Measurements from ENCODE around the gene PHC2.

The PHC2 gene

DNA sequence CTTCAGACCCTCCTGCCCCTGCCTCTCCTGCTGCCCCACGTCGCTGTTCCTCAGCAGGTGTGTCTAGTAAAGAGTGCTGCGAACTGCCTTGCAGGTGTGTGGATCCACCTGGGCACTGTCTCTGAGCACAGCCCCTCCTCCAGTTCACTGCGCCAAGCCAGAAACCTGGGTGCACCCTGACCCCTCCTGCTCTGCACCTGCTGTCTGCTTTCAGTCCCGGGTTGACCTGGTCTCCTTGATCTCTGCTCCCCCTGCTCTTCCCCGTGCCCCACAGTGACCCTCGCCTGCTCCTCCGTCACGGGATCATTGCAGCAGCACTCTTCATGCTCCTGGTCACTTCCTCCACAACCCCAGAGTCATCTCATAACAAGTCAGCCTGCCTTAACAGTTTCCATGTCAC, 116.5 kb downstream of the PHC2 start:
- no peak for ATAC-seq
- TF ChIP-seq ZFP3 (CRISPR knock-in tag; IDR thresholded peaks at IDR 0.05) (no peak), ZNF8 (CRISPR knock-in tag; IDR thresholded peaks at IDR 0.05) (no peak), TOX (CRISPR knock-in tag; IDR thresholded peaks at IDR 0.05; ENCODE audit: borderline replicate concordance) (no peak), POU6F1 (CRISPR knock-in tag; IDR thresholded peaks at IDR 0.05; ENCODE audit: borderline replicate concordance, low read depth) (no peak), GLIS3 (CRISPR knock-in tag; IDR thresholded peaks at IDR 0.05) (no peak), TCF4 (CRISPR knock-in tag; IDR thresholded peaks at IDR 0.05; ENCODE audit: borderline replicate concordance) (no peak), OSR1 (CRISPR knock-in tag; IDR thresholded peaks at IDR 0.05) (no peak), CSRNP3 (CRISPR knock-in tag; IDR thresholded peaks at IDR 0.05) (no peak), SNAI2 (CRISPR knock-in tag; IDR thresholded peaks at IDR 0.05) (no peak), CSDC2 (CRISPR knock-in tag; IDR thresholded peaks at IDR 0.05) (no peak), ZC3H10 (CRISPR knock-in tag; IDR thresholded peaks at IDR 0.05) (no peak), ZNF565 (CRISPR knock-in tag; conservative IDR thresholded peaks at IDR 0.05; ENCODE audit: low read depth) (no peak), ARNTL (CRISPR knock-in tag; IDR thresholded peaks at IDR 0.05; ENCODE audit: borderline replicate concordance, low read depth) (no peak)
- TF ChIP-seq, protein P1, sequence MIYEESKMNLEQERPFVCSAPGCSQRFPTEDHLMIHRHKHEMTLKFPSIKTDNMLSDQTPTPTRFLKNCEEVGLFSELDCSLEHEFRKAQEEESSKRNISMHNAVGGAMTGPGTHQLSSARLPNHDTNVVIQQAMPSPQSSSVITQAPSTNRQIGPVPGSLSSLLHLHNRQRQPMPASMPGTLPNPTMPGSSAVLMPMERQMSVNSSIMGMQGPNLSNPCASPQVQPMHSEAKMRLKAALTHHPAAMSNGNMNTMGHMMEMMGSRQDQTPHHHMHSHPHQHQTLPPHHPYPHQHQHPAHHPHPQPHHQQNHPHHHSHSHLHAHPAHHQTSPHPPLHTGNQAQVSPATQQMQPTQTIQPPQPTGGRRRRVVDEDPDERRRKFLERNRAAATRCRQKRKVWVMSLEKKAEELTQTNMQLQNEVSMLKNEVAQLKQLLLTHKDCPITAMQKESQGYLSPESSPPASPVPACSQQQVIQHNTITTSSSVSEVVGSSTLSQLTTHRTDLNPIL (CRISPR knock-in tag; IDR thresholded peaks at IDR 0.05; ENCODE audit: low read depth), result no peak

DNA sequence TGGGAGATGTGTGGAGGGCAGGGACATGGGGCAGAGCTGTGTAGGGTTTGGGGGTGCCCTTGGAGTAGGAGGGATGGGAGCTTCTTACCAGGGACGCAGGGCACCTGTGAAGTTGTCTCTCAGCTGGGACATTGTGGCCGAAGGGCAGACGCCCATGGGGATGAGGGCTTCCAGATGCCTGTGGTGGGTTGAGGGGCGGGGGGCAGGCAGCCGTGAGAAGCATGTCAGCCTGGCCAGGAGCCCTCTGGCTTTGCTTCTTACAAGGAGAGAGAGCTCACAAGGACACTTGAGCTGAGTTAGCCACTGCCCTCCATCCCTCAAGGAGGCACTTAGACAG, 118.5 kb downstream of the PHC2 start:
- no peak for ATAC-seq
- TF ChIP-seq TOX (CRISPR knock-in tag; IDR thresholded peaks at IDR 0.05; ENCODE audit: borderline replicate concordance) (no peak), ZFP3 (CRISPR knock-in tag; IDR thresholded peaks at IDR 0.05) (no peak), ZNF70 (CRISPR knock-in tag; IDR thresholded peaks at IDR 0.05) (no peak), ARNTL (CRISPR knock-in tag; IDR thresholded peaks at IDR 0.05; ENCODE audit: borderline replicate concordance, low read depth) (no peak), ESRRG (CRISPR knock-in tag; IDR thresholded peaks at IDR 0.05) (no peak), ZNF8 (CRISPR knock-in tag; IDR thresholded peaks at IDR 0.05) (no peak), OSR1 (CRISPR knock-in tag; IDR thresholded peaks at IDR 0.05) (no peak), ZNF565 (CRISPR knock-in tag; conservative IDR thresholded peaks at IDR 0.05; ENCODE audit: low read depth) (no peak), TCF4 (CRISPR knock-in tag; IDR thresholded peaks at IDR 0.05; ENCODE audit: borderline replicate concordance) (no peak), RARB (CRISPR knock-in tag; IDR thresholded peaks at IDR 0.05) (no peak), CSDC2 (CRISPR knock-in tag; IDR thresholded peaks at IDR 0.05) (no peak), ZFP30 (CRISPR knock-in tag; IDR thresholded peaks at IDR 0.05) (no peak), BACH2 (CRISPR knock-in tag; IDR thresholded peaks at IDR 0.05; ENCODE audit: borderline replicate concordance) (no peak), CSRNP3 (CRISPR knock-in tag; IDR thresholded peaks at IDR 0.05) (no peak), POU6F1 (CRISPR knock-in tag; IDR thresholded peaks at IDR 0.05; ENCODE audit: borderline replicate concordance, low read depth) (no peak)
- TF ChIP-seq, protein P1 (CRISPR knock-in tag; IDR thresholded peaks at IDR 0.05; ENCODE audit: low read depth), result no peak
- TF ChIP-seq, protein P2, sequence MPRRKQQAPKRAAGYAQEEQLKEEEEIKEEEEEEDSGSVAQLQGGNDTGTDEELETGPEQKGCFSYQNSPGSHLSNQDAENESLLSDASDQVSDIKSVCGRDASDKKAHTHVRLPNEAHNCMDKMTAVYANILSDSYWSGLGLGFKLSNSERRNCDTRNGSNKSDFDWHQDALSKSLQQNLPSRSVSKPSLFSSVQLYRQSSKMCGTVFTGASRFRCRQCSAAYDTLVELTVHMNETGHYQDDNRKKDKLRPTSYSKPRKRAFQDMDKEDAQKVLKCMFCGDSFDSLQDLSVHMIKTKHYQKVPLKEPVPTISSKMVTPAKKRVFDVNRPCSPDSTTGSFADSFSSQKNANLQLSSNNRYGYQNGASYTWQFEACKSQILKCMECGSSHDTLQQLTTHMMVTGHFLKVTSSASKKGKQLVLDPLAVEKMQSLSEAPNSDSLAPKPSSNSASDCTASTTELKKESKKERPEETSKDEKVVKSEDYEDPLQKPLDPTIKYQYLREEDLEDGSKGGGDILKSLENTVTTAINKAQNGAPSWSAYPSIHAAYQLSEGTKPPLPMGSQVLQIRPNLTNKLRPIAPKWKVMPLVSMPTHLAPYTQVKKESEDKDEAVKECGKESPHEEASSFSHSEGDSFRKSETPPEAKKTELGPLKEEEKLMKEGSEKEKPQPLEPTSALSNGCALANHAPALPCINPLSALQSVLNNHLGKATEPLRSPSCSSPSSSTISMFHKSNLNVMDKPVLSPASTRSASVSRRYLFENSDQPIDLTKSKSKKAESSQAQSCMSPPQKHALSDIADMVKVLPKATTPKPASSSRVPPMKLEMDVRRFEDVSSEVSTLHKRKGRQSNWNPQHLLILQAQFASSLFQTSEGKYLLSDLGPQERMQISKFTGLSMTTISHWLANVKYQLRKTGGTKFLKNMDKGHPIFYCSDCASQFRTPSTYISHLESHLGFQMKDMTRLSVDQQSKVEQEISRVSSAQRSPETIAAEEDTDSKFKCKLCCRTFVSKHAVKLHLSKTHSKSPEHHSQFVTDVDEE (CRISPR knock-in tag; IDR thresholded peaks at IDR 0.05), result no peak
- TF ChIP-seq, protein P3, sequence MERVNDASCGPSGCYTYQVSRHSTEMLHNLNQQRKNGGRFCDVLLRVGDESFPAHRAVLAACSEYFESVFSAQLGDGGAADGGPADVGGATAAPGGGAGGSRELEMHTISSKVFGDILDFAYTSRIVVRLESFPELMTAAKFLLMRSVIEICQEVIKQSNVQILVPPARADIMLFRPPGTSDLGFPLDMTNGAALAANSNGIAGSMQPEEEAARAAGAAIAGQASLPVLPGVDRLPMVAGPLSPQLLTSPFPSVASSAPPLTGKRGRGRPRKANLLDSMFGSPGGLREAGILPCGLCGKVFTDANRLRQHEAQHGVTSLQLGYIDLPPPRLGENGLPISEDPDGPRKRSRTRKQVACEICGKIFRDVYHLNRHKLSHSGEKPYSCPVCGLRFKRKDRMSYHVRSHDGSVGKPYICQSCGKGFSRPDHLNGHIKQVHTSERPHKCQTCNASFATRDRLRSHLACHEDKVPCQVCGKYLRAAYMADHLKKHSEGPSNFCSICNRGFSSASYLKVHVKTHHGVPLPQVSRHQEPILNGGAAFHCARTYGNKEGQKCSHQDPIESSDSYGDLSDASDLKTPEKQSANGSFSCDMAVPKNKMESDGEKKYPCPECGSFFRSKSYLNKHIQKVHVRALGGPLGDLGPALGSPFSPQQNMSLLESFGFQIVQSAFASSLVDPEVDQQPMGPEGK (CRISPR knock-in tag; IDR thresholded peaks at IDR 0.05; ENCODE audit: borderline replicate concordance), result no peak
